MM.1S (cell line): ENCODE measurements around the gene MBP.

Experiments
- EZH2 ChIP-seq: fragments of 300-600 bp; sonication (generic); optimal IDR thresholded peaks from 2 replicates; pipeline ENCODE3; 2017; ENCODE audit warnings: low read depth, mild to moderate bottlenecking, antibody characterized with exemption, low read length, mixed read lengths
- TF ChIP-seq, protein P1 (sequence below): fragments of 300-600 bp; sonication (generic); IDR thresholded peaks from 2 replicates; pipeline ENCODE4 v1.5.1; 2016; ENCODE audit warnings: antibody characterized with exemption, low read length, mixed read lengths

DNA sequence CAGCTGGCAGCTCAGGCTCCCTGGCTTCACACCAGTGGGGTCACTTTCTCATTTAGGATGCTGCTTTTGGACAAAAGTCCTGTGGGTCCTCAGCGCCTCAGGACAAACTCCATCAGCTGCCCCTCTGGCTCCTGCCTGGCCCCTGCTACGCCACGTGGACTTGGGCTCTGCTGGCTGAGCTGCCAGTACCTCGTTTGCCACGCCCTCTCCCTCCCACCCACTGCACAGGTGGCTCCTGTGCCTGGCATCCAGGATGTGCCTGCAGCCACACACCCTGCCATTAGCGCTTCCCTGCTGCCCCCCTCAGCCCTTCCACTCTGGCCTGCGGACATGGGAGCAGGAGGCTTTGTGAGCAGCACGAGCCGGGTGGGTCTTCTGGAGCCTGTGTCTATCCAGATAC, 191.3 kb downstream of the MBP start:
- TF ChIP-seq, protein P1, sequence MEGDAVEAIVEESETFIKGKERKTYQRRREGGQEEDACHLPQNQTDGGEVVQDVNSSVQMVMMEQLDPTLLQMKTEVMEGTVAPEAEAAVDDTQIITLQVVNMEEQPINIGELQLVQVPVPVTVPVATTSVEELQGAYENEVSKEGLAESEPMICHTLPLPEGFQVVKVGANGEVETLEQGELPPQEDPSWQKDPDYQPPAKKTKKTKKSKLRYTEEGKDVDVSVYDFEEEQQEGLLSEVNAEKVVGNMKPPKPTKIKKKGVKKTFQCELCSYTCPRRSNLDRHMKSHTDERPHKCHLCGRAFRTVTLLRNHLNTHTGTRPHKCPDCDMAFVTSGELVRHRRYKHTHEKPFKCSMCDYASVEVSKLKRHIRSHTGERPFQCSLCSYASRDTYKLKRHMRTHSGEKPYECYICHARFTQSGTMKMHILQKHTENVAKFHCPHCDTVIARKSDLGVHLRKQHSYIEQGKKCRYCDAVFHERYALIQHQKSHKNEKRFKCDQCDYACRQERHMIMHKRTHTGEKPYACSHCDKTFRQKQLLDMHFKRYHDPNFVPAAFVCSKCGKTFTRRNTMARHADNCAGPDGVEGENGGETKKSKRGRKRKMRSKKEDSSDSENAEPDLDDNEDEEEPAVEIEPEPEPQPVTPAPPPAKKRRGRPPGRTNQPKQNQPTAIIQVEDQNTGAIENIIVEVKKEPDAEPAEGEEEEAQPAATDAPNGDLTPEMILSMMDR, result no peak
- no peak for TF ChIP-seq EZH2
